EL (cell line): ENCODE measurements around the gene TTC7B.

Experiments used
- DNase-seq: peaks from one replicate; pipeline ENCODE4 v3.0.0-alpha.2; 2016

TTC7B gene

GRCh38 chr14:90499121-90499520, 317.1 kb downstream of the TTC7B start:
- DNase-seq, result no peak

GRCh38 chr14:90498198-90498597, 318.0 kb downstream of the TTC7B start:
- no peak for DNase-seq

GRCh38 chr14:90496379-90496778, 319.9 kb downstream of the TTC7B start:
- no peak for DNase-seq

- DNase-seq, result peak; percentile 60
These were observed 320.6 kb downstream of the TTC7B start for GRCh38 chr14:90495357-90496276.

GRCh38 chr14:90491911-90492531, 324.2 kb downstream of the TTC7B start:
- no peak for DNase-seq

GRCh38 chr14:90491221-90491885, 324.9 kb downstream of the TTC7B start:
- DNase-seq, result peak; percentile 23

GRCh38 chr14:90490720-90491050, 325.5 kb downstream of the TTC7B start:
- no peak for DNase-seq

GRCh38 chr14:90489916-90490719, 326.1 kb downstream of the TTC7B start:
- DNase-seq, result no peak

GRCh38 chr14:90489306-90489705, 326.9 kb downstream of the TTC7B start:
- DNase-seq, result no peak

- DNase-seq, result no peak
These were observed 328.0 kb downstream of the TTC7B start for GRCh38 chr14:90488256-90488655.

- no peak for DNase-seq
These were observed 328.8 kb downstream of the TTC7B start for GRCh38 chr14:90487462-90487861.

- no peak for DNase-seq
These were observed 329.2 kb downstream of the TTC7B start for GRCh38 chr14:90487031-90487430.

GRCh38 chr14:90484291-90484690, 331.9 kb downstream of the TTC7B start:
- no peak for DNase-seq

GRCh38 chr14:90483571-90483974, 332.7 kb downstream of the TTC7B start:
- no peak for DNase-seq

GRCh38 chr14:90483117-90483516, 333.1 kb downstream of the TTC7B start:
- no peak for DNase-seq

- no peak for DNase-seq
These were observed 340.9 kb downstream of the TTC7B start for GRCh38 chr14:90475298-90475697.
